ENCODE data around the gene STPG1.

- no peak for TF ChIP-seq CTCF (IDR thresholded peaks at IDR 0.05)
- no peak for TF ChIP-seq POLR2A (IDR thresholded peaks at IDR 0.05)
Measured at GRCh38 chr1:24343412-24344089, 70.0 kb downstream of the STPG1 start.

Data from breast epithelium (tissue), 3 donors.